ENCODE data around the gene FLVCR2. TPM values are rescaled to one million over a fixed set of nuclear protein-coding genes. Genes with fewer than 3 reads are reported as not detected.

Gene FLVCR2
- polyA plus RNA-seq, 6 donors from 2014 or later = 0.22 to 0.69 (median 0.49) TPM; not detected in 2

DNA sequence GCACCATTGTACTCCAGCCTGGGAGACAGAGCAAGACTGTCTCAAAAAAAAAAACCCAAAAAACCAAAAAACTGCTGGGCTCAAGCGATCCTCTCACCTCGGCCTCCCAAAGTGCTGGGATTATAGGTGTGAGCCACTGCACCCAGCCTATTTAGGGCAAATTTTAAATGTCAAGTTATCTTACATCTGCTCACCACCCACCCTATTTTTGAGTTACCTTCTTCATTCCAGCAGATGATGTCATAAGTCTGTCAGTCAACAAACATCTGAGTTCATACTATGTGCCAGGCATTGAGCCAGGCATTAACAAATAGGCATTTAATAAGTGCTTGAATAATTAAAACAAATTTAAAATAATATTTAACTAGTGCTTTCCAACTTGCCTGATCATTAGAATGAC lies 34.6 kb upstream of the FLVCR2 start:
- Mint-ChIP-seq H3K36me3 (peaks cover 0 to 13% of the 10 kb centered on the region in 2 donors), H3K4me1 (peaks cover 25 to 48% (median 28%) of the 10 kb centered on the region in 3 donors), H3K4me3 (peak overlapping the region in 1 of 8 donors; percentile 16), H3K27ac (no peak overlapping the region), H3K9me3 (no peaks in the 10 kb centered on the region), H3K27me3 (no peaks in the 10 kb centered on the region)
- ATAC-seq (ENCODE audit: low read depth in 2 of 2) (no peak), DNase-seq (no peak)

DNA sequence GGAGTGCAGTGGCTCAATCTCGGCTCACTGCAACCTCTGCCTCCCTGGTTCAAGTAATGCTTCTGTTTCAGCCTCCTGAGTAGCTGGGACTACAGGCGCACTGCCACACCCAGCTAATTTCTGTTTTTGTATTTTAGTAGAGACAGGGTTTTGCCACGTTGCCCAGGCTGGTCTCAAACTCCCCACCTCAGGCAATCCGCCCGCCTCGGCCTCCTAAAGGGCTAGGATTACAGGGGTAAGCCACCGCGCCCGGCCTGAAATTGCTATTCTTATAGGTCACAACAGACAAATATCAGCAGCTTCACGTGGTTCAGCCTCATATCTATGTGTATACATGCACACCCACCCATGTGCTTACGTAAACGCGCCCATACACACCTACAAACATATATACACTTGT lies 32.5 kb upstream of the FLVCR2 start:
- Mint-ChIP-seq H3K9me3 (no peaks in the 10 kb centered on the region), H3K27me3 (no peaks in the 10 kb centered on the region), H3K27ac (peak overlapping the region in 1 of 6 donors; percentile 53), H3K4me3 (no peak overlapping the region), H3K36me3 (peaks cover 0 to 13% of the 10 kb centered on the region in 2 donors), H3K4me1 (peaks cover 22 to 38% (median 27%) of the 10 kb centered on the region in 3 donors)
- no peak for DNase-seq
- ATAC-seq (ENCODE audit: low read depth in 2 of 2) = no peak

DNA sequence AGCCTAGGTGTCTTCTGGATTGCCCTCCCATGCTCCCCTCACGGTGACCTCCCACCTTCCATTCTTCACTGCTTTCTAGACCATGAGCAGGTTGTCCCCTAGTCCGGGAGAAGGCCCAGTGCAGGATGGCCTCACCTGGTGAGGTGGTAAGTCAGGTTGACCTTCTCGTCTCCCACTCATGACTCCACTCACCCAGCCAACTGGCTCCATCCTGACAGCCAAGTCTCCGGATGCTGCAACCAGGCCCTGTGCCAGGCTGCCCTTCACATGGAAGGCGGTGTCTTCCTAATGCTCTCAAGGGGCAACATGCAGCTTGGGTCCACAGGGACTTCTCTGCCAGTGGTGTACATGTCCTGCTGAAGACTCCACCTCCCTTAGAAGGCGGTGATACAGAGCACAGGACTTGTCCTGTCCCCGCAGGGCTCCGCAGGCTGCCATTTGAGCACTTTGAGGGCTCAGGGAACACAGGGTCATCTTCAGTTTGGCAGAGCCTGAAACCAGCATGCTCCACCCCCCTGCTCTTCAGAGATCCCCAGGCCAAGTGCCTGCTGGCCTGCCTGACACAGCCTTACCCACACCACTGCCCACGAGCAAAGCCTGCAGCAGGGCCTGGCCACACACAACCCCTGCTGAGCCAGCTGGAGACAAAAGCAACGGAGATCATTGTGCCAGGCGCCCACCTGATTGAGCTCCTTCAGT lies 30.7 kb upstream of the FLVCR2 start:
- Mint-ChIP-seq H3K27ac (peak overlapping the region in 1 of 6 donors; percentile 74), H3K36me3 (peaks cover 0 to 13% of the 10 kb centered on the region in 2 donors), H3K4me3 (no peak overlapping the region), H3K9me3 (no peaks in the 10 kb centered on the region), H3K4me1 (peaks cover 13 to 20% (median 16%) of the 10 kb centered on the region in 3 donors), H3K27me3 (peaks cover 0 to 5% (median 0%) of the 10 kb centered on the region in 3 donors)
- ATAC-seq (ENCODE audit: low read depth in 2 of 2) (no peak), DNase-seq (no peak)

DNA sequence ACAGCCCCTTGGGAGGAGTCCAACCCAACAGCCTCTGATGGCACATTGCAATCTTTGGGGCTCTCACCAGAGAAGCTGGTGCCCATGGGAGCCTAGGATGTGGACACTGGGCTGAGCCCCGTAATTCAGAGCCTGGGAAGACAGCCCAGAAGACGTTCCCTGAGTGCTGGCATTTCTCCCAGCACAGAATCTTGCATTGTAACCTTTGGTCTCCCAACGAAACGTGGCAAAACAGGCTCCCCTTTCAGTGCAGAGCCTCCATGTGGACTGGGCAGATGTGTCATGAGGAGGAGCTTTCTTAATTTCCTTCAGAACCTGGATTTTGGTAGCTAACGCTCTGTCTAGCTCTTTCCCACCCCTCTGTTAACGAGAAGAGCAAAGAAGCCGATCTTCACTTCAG lies 29.9 kb upstream of the FLVCR2 start:
- H3K27me3 Mint-ChIP-seq = peaks cover 0 to 5% (median 0%) of the 10 kb centered on the region in 3 donors
- H3K9me3 Mint-ChIP-seq = no peaks in the 10 kb centered on the region
- H3K4me3 Mint-ChIP-seq = no peak overlapping the region
- H3K4me1 Mint-ChIP-seq = peaks cover 7 to 13% (median 10%) of the 10 kb centered on the region in 3 donors
- peaks cover 0 to 13% of the 10 kb centered on the region in 2 donors for H3K36me3 Mint-ChIP-seq
- ATAC-seq (ENCODE audit: low read depth in 2 of 2) (no peak), DNase-seq (no peak)
- H3K27ac Mint-ChIP-seq = peak overlapping the region in 2 of 6 donors; percentile 23 to 69

DNA sequence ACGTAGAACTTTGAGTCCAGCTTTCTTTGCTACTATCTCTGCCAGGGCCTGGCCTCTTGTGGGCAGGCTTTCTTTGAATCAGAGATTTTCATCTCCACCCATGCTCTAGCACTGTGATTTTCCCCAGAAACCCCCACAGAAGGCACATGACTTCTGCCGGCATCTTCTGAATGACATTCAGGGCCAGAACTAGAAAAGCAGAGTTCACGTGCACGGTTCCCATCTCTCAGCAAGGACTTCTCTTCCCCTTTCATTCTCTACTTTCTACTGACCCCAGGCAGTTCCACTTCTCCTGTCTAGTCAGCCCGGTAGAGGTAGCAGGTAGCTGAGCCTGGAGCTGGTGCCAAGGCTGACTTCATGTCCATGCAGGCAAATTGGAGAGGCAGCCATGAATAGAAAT lies 29.3 kb upstream of the FLVCR2 start:
- Mint-ChIP-seq H3K36me3 (peaks cover 0 to 13% of the 10 kb centered on the region in 2 donors), H3K27ac (peak overlapping the region in 3 of 6 donors; percentile 23 to 61 (median 28)), H3K9me3 (no peaks in the 10 kb centered on the region), H3K4me1 (peaks cover 7 to 13% (median 10%) of the 10 kb centered on the region in 3 donors), H3K4me3 (peak overlapping the region in 2 of 8 donors; percentile 25 to 30), H3K27me3 (peaks cover 0 to 5% (median 0%) of the 10 kb centered on the region in 3 donors)
- ATAC-seq (ENCODE audit: low read depth in 2 of 2) (peak; percentile 41 to 65), DNase-seq (no peak)

DNA sequence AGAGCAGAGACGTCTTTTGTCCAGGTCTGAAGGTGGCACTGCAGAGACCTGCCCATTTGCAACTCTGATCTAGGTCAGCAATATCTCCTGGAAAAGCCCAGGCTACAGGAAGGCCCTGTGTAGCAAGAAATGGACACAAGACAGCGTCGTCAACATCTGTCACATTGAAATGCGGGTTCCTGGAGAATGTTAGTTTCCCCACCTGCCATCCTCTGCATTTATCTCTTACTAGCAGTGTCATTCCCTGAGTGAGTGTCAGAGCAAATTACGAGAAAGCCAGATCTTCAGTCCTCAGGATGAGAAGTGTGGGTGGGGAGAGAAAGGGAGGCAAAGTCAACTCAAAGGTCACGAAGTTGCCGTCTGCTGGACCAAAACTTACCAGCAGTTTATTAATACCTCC lies 27.4 kb upstream of the FLVCR2 start:
- Mint-ChIP-seq H3K27ac (no peak overlapping the region), H3K4me3 (no peak overlapping the region), H3K4me1 (peaks cover 7 to 13% (median 10%) of the 10 kb centered on the region in 3 donors)

DNA sequence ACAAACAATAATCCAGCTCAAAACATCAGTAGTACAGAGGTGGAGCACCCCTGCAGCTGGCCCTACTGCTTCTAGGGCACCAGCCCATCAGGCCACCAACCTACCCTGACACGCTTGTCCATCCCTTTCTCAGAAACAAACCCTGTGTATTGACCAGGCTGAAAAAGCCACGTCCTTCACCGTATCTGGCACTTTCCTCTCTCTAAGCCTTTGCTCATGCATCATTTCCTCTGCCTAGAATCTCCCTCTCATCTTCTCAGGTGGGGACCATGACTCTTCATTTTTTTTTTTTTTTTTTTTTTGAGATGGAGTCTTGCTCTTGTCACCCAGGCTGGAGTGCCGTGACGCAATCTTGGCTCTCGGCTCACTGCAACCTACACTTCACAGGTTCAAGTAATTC lies 25.3 kb upstream of the FLVCR2 start:
- Mint-ChIP-seq H3K4me3 (no peak overlapping the region), H3K9me3 (peaks cover 0 to 7% (median 2%) of the 10 kb centered on the region in 7 donors), H3K27me3 (peaks cover 0 to 7% (median 5%) of the 10 kb centered on the region in 3 donors), H3K27ac (no peak overlapping the region), H3K36me3 (peaks cover 0 to 7% of the 10 kb centered on the region in 2 donors), H3K4me1 (peaks cover 0 to 13% (median 10%) of the 10 kb centered on the region in 3 donors)
- ATAC-seq (ENCODE audit: low read depth in 2 of 2) (no peak), DNase-seq (no peak)

More for the DNA sequence above, 27.4 kb upstream of the FLVCR2 start:
- H3K9me3 Mint-ChIP-seq = no peaks in the 10 kb centered on the region
- H3K27me3 Mint-ChIP-seq = peaks cover 0 to 5% (median 3%) of the 10 kb centered on the region in 3 donors
- ATAC-seq (ENCODE audit: low read depth in 2 of 2) (no peak), DNase-seq (no peak)
- peaks cover 2 to 13% of the 10 kb centered on the region in 2 donors for H3K36me3 Mint-ChIP-seq

DNA sequence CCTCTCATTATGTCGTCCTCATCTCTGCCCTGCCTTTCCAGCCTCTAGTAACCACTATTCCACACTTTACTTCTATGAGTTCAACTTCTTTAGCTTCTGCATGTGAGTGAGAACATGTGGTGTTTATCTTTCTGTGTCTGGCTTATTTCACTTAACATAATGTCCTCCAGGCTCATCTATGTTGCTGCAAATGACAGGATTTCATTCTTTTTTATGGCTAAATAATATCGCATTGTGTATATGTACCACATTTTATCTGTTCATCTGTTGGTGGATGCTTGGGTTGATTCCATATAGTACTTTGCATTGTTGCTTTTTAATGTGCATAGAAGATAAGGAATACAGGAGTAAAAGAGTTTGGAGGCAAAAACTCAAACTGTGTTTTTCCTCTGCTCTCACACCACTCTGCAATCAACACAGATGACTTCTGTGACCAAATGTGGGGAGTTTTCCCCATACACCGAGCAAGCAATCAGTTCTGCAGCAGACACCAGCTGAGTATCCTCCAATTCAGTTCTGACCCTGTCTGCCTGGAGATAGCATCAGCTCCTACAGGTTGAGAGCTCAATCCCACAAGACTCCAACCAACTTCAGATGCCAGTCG lies 24.6 kb upstream of the FLVCR2 start:
- peak overlapping the region in 1 of 6 donors; percentile 28 for H3K27ac Mint-ChIP-seq
- H3K4me3 Mint-ChIP-seq = no peak overlapping the region
- ATAC-seq (ENCODE audit: low read depth in 2 of 2) (no peak), DNase-seq (no peak)
- peaks cover 0 to 7% (median 5%) of the 10 kb centered on the region in 3 donors for H3K27me3 Mint-ChIP-seq
- peaks cover 0 to 10% (median 10%) of the 10 kb centered on the region in 3 donors for H3K4me1 Mint-ChIP-seq
- peaks cover 0 to 7% of the 10 kb centered on the region in 2 donors for H3K36me3 Mint-ChIP-seq
- peaks cover 0 to 7% (median 2%) of the 10 kb centered on the region in 7 donors for H3K9me3 Mint-ChIP-seq

DNA sequence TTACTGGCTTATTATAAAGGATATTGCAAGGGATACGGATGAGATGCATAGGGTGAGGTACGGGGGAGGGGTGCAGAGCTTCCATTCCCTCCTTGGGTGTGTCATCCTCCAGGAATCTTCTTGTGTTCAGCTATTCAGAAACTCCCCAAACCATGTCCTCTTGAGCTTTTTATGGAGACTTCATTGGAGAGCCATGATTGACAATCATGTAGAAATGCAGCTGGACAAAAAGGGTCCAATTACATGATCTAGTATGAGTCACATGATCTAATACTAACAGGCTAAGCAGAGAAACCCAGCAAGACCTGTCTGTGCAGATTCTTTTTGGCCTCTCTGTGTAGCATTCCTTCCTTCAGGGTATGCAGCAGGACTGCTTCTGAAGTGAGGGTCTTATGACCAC lies 23.9 kb upstream of the FLVCR2 start:
- no peak overlapping the region for H3K4me3 Mint-ChIP-seq
- ATAC-seq (ENCODE audit: low read depth in 2 of 2) (no peak), DNase-seq (no peak)
- peaks cover 0 to 7% of the 10 kb centered on the region in 2 donors for H3K36me3 Mint-ChIP-seq
- H3K4me1 Mint-ChIP-seq = peaks cover 0 to 6% (median 4%) of the 10 kb centered on the region in 3 donors
- H3K9me3 Mint-ChIP-seq = peaks cover 0 to 7% (median 2%) of the 10 kb centered on the region in 7 donors
- H3K27me3 Mint-ChIP-seq = peaks cover 0 to 7% (median 5%) of the 10 kb centered on the region in 3 donors
- H3K27ac Mint-ChIP-seq = no peak overlapping the region

DNA sequence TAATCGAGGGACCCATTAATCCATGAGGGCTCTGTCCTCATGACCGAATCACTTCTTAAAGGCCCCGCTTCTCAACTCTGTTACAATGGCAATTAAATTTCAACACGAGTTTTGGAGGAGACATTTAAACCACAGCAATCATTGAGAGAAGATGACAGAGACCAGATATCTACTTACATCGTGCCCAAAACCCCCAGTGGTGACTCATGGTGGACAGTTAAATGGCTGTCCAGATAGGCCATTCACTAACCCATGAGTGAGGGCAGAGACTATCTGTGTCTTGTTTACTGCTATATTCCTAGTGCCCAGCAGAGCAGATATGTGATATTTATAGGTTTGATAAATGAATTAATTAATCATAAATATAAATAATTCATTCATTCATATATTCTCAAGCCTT lies 20.0 kb upstream of the FLVCR2 start:
- DNase-seq = no peak
- Mint-ChIP-seq H3K4me1 (peaks cover 0 to 8% (median 5%) of the 10 kb centered on the region in 3 donors), H3K27ac (no peak overlapping the region), H3K4me3 (no peak overlapping the region), H3K9me3 (peaks cover 0 to 7% (median 2%) of the 10 kb centered on the region in 7 donors), H3K27me3 (peaks cover 11 to 26% (median 18%) of the 10 kb centered on the region in 3 donors), H3K36me3 (peaks cover 0 to 7% of the 10 kb centered on the region in 2 donors)
- ATAC-seq (ENCODE audit: low read depth in 2 of 2) = no peak

DNA sequence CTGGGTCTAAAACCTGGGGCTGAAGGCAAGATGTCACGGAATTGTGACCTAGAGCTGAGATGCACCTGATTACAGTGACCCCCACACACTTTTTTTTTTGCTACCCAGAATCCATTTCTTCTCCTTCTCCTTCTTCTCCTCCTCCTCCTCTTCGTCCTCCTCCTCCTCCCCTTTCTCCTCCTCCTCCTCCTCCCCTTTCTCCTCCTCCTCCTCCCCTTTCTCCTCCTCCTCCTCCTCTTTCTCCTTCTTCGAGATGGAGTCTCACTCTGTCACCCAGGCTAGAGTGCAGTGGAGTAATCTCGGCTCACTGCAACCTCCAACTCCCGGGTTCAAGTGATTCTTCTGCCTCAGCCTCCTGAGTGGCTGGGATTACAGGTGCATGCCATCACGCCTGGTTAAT lies 19.4 kb upstream of the FLVCR2 start:
- Mint-ChIP-seq H3K9me3 (peaks cover 0 to 7% (median 2%) of the 10 kb centered on the region in 7 donors), H3K4me3 (no peak overlapping the region), H3K36me3 (peaks cover 0 to 7% of the 10 kb centered on the region in 2 donors), H3K27ac (no peak overlapping the region), H3K4me1 (peaks cover 0 to 8% (median 5%) of the 10 kb centered on the region in 3 donors), H3K27me3 (peaks cover 11 to 26% (median 18%) of the 10 kb centered on the region in 3 donors)
- no peak for ATAC-seq (ENCODE audit: low read depth in 2 of 2)
- no peak for DNase-seq

DNA sequence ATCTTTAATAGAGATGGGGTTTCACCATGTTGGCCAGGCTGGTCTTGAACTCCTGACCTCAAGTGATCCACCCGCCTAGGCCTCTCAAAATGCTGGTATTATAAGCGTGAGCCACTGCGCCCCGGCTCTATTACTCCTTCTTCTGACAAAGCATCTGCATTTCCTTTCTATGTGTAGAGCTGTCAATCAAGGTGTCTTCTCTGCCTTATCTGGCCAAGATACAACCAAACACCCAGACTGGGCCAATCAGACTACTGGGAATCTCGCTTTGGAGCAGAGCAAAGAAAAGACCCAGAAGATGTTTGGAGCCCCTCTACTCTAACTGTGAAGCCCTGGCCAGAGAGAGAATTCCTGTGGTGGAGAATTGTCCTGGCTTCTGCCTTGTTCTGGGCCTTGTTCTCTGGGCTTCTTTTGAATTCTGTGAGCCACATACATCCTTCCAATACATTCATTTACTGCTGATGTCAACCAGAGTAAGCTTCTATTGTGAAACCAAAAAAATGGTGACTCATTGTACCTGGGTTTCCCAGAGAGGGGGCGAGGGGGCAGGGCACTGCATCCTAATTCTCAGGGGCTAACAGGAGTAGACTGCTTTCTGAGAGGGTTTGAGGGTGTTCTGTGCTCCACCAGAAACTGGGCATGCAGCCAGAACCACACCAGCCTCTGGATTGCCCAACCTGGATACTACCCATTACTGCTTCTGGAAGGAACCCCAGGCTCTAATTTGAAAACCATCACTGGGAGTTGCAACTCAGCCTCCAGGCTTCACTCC lies 18.8 kb upstream of the FLVCR2 start:
- ATAC-seq (ENCODE audit: low read depth in 2 of 2) = no peak
- peaks cover 11 to 26% (median 18%) of the 10 kb centered on the region in 3 donors for H3K27me3 Mint-ChIP-seq
- no peak overlapping the region for H3K4me3 Mint-ChIP-seq
- peaks cover 0 to 8% (median 5%) of the 10 kb centered on the region in 3 donors for H3K4me1 Mint-ChIP-seq
- H3K36me3 Mint-ChIP-seq = peaks cover 0 to 7% of the 10 kb centered on the region in 2 donors
- peaks cover 0 to 7% (median 2%) of the 10 kb centered on the region in 7 donors for H3K9me3 Mint-ChIP-seq
- DNase-seq = no peak
- H3K27ac Mint-ChIP-seq = peak overlapping the region in 1 of 6 donors; percentile 38

DNA sequence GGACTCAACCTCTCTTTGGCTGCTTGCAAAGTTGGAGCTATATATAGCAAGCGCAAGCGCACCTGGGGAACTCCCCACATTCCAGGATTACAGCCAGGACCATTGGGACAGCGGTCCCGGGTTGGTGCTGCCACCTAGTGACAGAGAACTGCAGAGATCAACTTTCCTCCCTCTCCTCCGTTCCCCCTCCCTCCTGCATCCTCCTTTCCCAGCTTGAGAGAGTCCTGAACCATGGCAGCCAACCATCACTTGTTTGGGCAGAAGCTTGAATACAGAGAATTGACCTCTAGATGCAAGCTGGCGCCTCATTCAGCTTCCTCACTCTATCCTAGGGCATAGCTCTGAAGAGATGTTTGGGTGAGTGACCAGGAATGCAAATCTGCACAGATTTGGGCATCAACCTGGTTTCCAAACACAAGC lies 17.4 kb upstream of the FLVCR2 start:
- Mint-ChIP-seq H3K36me3 (peaks cover 0 to 5% of the 10 kb centered on the region in 2 donors), H3K9me3 (peaks cover 0 to 7% (median 2%) of the 10 kb centered on the region in 7 donors), H3K4me1 (peaks cover 0 to 8% (median 5%) of the 10 kb centered on the region in 3 donors), H3K27me3 (peaks cover 8 to 36% (median 30%) of the 10 kb centered on the region in 3 donors), H3K4me3 (peak overlapping the region in 1 of 8 donors; percentile 44), H3K27ac (no peak overlapping the region)
- DNase-seq = peak; percentile 23
- ATAC-seq (ENCODE audit: low read depth in 2 of 2) = peak; percentile 47 to 49

Measured in naive B cell (primary cell).